Liver (tissue), 9 donors: Measurements from ENCODE around the gene LOX. TPM values are rescaled to one million over a fixed set of nuclear protein-coding genes. Genes with fewer than 3 reads are reported as not detected.

Experiments used
- DNase-seq: peaks from one replicate; pipeline ENCODE4 v3.0.0-alpha.2; 2017; ENCODE audit warnings: low spot score
- H3K27ac ChIP-seq, 2 donors: one replicate each; pipeline ENCODE4 v1.7.0; 2013; ENCODE audit warnings: inconsistent platforms in 2 of 2, low read length in 2 of 2, control low read depth in 1 of 2, low read depth in 1 of 2, mild to moderate bottlenecking in 1 of 2
- H3K27me3 ChIP-seq, 4 donors: one replicate each; pipeline versions ENCODE4 v1.6.1 to v1.7.0; 2013; ENCODE audit warnings: low read length in 3 of 4, inconsistent platforms in 1 of 4, mild to moderate bottlenecking in 1 of 4, moderate library complexity in 1 of 4; ENCODE audit not compliant: control insufficient read depth in 4 of 4, insufficient read depth in 4 of 4
- H3K36me3 ChIP-seq, 4 donors: one replicate each; pipeline versions ENCODE4 v1.6.1 to v1.7.0; 2013; ENCODE audit warnings: low read length in 3 of 4, mild to moderate bottlenecking in 3 of 4, low read depth in 1 of 4, moderate library complexity in 1 of 4; ENCODE audit not compliant: control insufficient read depth in 4 of 4, insufficient read depth in 3 of 4
- H3K4me1 ChIP-seq, 4 donors: one replicate each; pipeline versions ENCODE4 v1.6.1 to v1.7.0; 2013; ENCODE audit warnings: low read length in 3 of 4, mild to moderate bottlenecking in 3 of 4, moderate library complexity in 1 of 4; ENCODE audit not compliant: control insufficient read depth in 4 of 4, insufficient read depth in 4 of 4
- H3K4me3 ChIP-seq, 3 donors: one replicate each; pipeline versions ENCODE4 v1.6.1 to v1.7.0; 2013; ENCODE audit warnings: low read length in 3 of 3, control low read depth in 1 of 3, low read depth in 1 of 3, mild to moderate bottlenecking in 1 of 3
- H3K9ac ChIP-seq, 2 donors: one replicate each; pipeline ENCODE4 v1.7.0; 2013; ENCODE audit warnings: low read length in 2 of 2, mild to moderate bottlenecking in 2 of 2, moderate library complexity in 2 of 2, control low read depth in 1 of 2, low read depth in 1 of 2
- H3K9me3 ChIP-seq, 4 donors: one replicate each; pipeline versions ENCODE4 v1.6.1 to v1.7.0; 2013; ENCODE audit warnings: low read length in 3 of 4; ENCODE audit not compliant: control insufficient read depth in 4 of 4
- EGR1 ChIP-seq, 2 donors: IDR thresholded peaks; 2 replicates each; pipeline ENCODE4 v1.6.1; 2016 to 2018; ENCODE audit warnings: antibody characterized with exemption in 2 of 2, low read depth in 2 of 2
- GABPA ChIP-seq, 2 donors: IDR thresholded peaks in 1 of 2; conservative IDR thresholded peaks in 1 of 2; 2 replicates each; pipeline ENCODE4 v1.6.1; 2016; ENCODE audit warnings: antibody characterized with exemption in 2 of 2, mild to moderate bottlenecking in 1 of 2, moderate library complexity in 1 of 2
- HNF4A ChIP-seq, 2 donors: conservative IDR thresholded peaks; 2 replicates each; pipeline ENCODE4 v1.6.1; 2016; ENCODE audit warnings: antibody characterized with exemption in 2 of 2, mild to moderate bottlenecking in 2 of 2
- NR2F2 ChIP-seq: IDR thresholded peaks from 2 replicates; pipeline ENCODE4 v1.6.1; 2016; ENCODE audit warnings: antibody characterized with exemption
- RXRA ChIP-seq, 2 donors: IDR thresholded peaks; 2 replicates each; pipeline ENCODE4 v1.6.1; 2017 to 2018; ENCODE audit warnings: antibody characterized with exemption in 2 of 2, mild to moderate bottlenecking in 1 of 2
- SP1 ChIP-seq: IDR thresholded peaks from 2 replicates; pipeline ENCODE4 v1.6.1; 2018; ENCODE audit warnings: antibody characterized with exemption, mild to moderate bottlenecking
- WGBS: extraction: QIAGEN DNeasy Blood & Tissue Kit; methylation state at CpG from one replicate; pipeline ENCODE4 v1.1.7; 2013; 5-methylcytosine and 5-hydroxymethylcytosine counted together
- polyA plus RNA-seq, 2 donors: library from polyadenylated mRNA; stranded (reverse) in 1 of 2; unstranded in 1 of 2; fragments of 200-250 nt in 1 of 2; fragments of >200 nt in 1 of 2; fragmentation: Nextera tagmentation in 1 of 2; extraction: Ambion mirVana in 1 of 2; gene quantifications; one replicate each; pipeline versions ENCODE4 v1.2.1 to v1.2.3, GENCODE V29; 2013 to 2015
- total RNA-seq, 2 donors: library from RNA; depleted of rRNA; stranded (reverse); fragments of >200 nt; gene quantifications; one replicate each; pipeline ENCODE4 v1.2.3, GENCODE V29; 2014
- TF ChIP-seq, protein P1 (sequence below): IDR thresholded peaks from 2 replicates; pipeline ENCODE4 v1.6.1; 2016; ENCODE audit warnings: antibody characterized with exemption, mild to moderate bottlenecking
- TF ChIP-seq, protein P2 (sequence below): fragments of 150-350 bp; IDR thresholded peaks from 2 replicates; pipeline ENCODE4 v1.5.1; 2017; ENCODE audit warnings: improper control_type of control experiment, low read depth, low read length; ENCODE audit not compliant: missing input control
- TF ChIP-seq, protein P3 (sequence below): IDR thresholded peaks from 2 replicates; pipeline ENCODE4 v1.6.1; 2016; ENCODE audit warnings: antibody characterized with exemption
- TF ChIP-seq, protein P4 (sequence below): IDR thresholded peaks from 2 replicates; pipeline ENCODE4 v1.6.1; 2016; ENCODE audit warnings: antibody characterized with exemption
- donor health status: healthy.
- donor health status: healthy.
- donor health status: healthy.
- donor health status: healthy.
- donor health status: healthy.

Gene LOX
- total and polyA plus RNA-seq, 4 donors = 0.42 to 2.2 (median 0.92) TPM

DNA sequence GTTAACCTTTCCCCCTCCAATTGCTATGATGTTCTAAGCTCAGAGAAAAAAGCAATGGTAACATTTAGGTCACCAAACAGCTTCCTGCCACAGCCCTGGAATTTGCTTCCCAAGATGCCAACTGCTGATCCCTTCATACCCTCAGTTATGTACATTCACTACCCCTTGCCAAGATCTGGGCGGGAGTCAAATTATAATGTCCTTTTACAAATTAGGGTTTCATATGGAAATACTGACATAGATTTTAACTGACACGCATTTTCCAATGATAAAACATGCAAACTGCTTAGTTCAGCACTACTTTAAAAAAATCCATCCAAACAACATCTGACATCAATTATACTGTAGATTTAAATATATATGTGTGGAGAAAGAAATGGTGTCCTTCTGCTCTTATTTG, 5.0 kb downstream of the LOX start:
- TF ChIP-seq SP1 (no peak), EGR1 (IDR thresholded peaks at IDR 0.05; ENCODE audit: low read depth in 2 of 2) (no peak), NR2F2 (no peak)
- TF ChIP-seq, protein P1, sequence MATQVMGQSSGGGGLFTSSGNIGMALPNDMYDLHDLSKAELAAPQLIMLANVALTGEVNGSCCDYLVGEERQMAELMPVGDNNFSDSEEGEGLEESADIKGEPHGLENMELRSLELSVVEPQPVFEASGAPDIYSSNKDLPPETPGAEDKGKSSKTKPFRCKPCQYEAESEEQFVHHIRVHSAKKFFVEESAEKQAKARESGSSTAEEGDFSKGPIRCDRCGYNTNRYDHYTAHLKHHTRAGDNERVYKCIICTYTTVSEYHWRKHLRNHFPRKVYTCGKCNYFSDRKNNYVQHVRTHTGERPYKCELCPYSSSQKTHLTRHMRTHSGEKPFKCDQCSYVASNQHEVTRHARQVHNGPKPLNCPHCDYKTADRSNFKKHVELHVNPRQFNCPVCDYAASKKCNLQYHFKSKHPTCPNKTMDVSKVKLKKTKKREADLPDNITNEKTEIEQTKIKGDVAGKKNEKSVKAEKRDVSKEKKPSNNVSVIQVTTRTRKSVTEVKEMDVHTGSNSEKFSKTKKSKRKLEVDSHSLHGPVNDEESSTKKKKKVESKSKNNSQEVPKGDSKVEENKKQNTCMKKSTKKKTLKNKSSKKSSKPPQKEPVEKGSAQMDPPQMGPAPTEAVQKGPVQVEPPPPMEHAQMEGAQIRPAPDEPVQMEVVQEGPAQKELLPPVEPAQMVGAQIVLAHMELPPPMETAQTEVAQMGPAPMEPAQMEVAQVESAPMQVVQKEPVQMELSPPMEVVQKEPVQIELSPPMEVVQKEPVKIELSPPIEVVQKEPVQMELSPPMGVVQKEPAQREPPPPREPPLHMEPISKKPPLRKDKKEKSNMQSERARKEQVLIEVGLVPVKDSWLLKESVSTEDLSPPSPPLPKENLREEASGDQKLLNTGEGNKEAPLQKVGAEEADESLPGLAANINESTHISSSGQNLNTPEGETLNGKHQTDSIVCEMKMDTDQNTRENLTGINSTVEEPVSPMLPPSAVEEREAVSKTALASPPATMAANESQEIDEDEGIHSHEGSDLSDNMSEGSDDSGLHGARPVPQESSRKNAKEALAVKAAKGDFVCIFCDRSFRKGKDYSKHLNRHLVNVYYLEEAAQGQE = no peak
- TF ChIP-seq, protein P2, sequence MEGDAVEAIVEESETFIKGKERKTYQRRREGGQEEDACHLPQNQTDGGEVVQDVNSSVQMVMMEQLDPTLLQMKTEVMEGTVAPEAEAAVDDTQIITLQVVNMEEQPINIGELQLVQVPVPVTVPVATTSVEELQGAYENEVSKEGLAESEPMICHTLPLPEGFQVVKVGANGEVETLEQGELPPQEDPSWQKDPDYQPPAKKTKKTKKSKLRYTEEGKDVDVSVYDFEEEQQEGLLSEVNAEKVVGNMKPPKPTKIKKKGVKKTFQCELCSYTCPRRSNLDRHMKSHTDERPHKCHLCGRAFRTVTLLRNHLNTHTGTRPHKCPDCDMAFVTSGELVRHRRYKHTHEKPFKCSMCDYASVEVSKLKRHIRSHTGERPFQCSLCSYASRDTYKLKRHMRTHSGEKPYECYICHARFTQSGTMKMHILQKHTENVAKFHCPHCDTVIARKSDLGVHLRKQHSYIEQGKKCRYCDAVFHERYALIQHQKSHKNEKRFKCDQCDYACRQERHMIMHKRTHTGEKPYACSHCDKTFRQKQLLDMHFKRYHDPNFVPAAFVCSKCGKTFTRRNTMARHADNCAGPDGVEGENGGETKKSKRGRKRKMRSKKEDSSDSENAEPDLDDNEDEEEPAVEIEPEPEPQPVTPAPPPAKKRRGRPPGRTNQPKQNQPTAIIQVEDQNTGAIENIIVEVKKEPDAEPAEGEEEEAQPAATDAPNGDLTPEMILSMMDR = no peak
- DNase-seq = no peak
- WGBS = 90% methylated on average over 2 of the region's 2 CpGs
- no peak overlapping the region for H3K4me3 ChIP-seq
- H3K27ac ChIP-seq = no peak overlapping the region
- H3K4me1 ChIP-seq = peaks cover 11 to 16% (median 13%) of the 10 kb centered on the region in 4 donors
- peaks cover 0 to 2% (median 0%) of the 10 kb centered on the region in 4 donors for H3K36me3 ChIP-seq
- no peaks in the 10 kb centered on the region for H3K27me3 ChIP-seq
- no peak overlapping the region for H3K9ac ChIP-seq
- no peaks in the 10 kb centered on the region for H3K9me3 ChIP-seq

DNA sequence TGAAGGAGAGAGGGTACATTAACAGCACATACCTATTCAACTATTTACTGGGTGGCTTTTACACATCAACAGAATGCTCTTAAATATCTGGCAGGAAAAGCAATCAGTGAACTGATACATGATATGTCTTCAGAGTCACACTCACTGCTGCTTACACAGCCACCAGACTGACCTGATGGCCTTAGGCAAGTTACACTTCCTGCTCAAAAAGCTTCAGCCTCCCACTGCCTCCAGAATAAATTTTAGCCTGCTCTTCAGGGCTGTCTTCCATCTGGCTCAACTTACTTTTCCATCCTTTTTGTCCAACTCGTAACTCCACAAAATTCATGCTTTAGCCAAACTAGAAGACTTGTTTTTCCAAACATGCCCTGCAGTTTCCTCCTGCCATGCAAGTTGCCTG, 10.7 kb downstream of the LOX start:
- H3K36me3 ChIP-seq = peaks cover 0 to 2% (median 0%) of the 10 kb centered on the region in 4 donors
- no peaks in the 10 kb centered on the region for H3K9me3 ChIP-seq
- no peak overlapping the region for H3K4me3 ChIP-seq
- H3K27ac ChIP-seq = no peak overlapping the region
- H3K27me3 ChIP-seq = no peaks in the 10 kb centered on the region
- no peak overlapping the region for H3K9ac ChIP-seq
- TF ChIP-seq RXRA (IDR thresholded peaks at IDR 0.05) (no peak), NR2F2 (no peak), GABPA (IDR thresholded peaks at IDR 0.05 in 1 of 2, conservative IDR thresholded peaks at IDR 0.05 in 1 of 2) (no peak), SP1 (no peak), HNF4A (conservative IDR thresholded peaks at IDR 0.05) (no peak)
- TF ChIP-seq, protein P3, sequence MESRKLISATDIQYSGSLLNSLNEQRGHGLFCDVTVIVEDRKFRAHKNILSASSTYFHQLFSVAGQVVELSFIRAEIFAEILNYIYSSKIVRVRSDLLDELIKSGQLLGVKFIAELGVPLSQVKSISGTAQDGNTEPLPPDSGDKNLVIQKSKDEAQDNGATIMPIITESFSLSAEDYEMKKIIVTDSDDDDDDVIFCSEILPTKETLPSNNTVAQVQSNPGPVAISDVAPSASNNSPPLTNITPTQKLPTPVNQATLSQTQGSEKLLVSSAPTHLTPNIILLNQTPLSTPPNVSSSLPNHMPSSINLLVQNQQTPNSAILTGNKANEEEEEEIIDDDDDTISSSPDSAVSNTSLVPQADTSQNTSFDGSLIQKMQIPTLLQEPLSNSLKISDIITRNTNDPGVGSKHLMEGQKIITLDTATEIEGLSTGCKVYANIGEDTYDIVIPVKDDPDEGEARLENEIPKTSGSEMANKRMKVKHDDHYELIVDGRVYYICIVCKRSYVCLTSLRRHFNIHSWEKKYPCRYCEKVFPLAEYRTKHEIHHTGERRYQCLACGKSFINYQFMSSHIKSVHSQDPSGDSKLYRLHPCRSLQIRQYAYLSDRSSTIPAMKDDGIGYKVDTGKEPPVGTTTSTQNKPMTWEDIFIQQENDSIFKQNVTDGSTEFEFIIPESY = no peak
- TF ChIP-seq, protein P4, sequence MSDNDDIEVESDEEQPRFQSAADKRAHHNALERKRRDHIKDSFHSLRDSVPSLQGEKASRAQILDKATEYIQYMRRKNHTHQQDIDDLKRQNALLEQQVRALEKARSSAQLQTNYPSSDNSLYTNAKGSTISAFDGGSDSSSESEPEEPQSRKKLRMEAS = no peak
- no peaks in the 10 kb centered on the region for H3K4me1 ChIP-seq
- no peak for DNase-seq
- WGBS = 89% methylated on average over 1 of the region's 1 CpG
